Right kidney (tissue), 1 donor: ENCODE data around the gene OR51A7.

Source experiments
- DNase-seq: peaks from one replicate; pipeline ENCODE4 v3.0.0-alpha.2; 2016

OR51A7 gene

GRCh38 chr11:4957396-4957795 is 53.8 kb downstream of the OR51A7 start:
- no peak for DNase-seq
